Measurements from ENCODE around the gene ZBTB25.

DNA sequence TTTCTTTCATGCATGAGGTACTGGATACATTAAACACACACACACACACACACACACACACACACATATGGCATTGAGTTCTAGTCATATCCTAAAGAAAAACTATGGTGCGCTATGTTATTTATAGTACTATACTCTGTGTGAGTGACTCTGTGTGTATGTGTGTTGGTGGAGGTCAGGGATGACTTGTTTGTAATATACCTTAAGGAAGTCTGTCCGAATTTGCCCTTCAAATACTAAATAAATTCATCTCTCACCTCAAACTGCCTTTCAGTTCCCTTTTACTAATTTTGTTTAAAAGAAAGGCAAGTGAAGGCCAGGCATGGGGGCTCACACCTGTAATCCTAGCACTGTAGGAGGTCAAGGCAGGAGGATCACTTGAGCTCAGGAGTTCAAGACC is 40.4 kb downstream of the ZBTB25 start:
- TF ChIP-seq POLR2A (IDR thresholded peaks at IDR 0.05), result no peak
- no peak for TF ChIP-seq POLR2AphosphoS5 (IDR thresholded peaks at IDR 0.05)

Data from upper lobe of left lung (tissue), 4 donors.